ENCODE measurements around the gene NDUFAF5. TPM values are rescaled to one million over a fixed set of nuclear protein-coding genes. Genes with fewer than 3 reads are reported as not detected.

Gene NDUFAF5
- total RNA-seq, 1 experiment from 2014 or later, result 22.3 TPM

DNA sequence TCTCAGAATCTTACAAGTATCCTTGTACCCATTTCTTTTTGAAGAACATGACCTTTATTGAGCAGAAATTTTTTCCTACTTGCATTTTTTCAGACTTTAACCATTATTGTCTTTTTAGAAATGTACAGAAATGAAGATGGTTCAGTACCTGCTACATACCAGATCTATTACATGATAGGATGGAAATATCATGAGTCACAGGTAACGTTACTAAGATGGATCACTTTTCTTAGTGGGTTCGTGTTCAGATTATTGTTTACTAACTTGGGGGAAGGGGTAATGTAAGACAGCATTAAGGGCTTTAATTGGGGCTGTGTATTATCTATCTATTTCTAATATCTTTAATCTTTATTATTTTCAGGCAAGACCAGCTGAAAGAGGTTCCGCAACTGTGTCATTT, 31.9 kb downstream of the NDUFAF5 start:
- no peak overlapping the region for H3K4me3 ChIP-seq
- H3K9me3 ChIP-seq (ENCODE audit: insufficient read depth, low read depth), result no peaks in the 10 kb centered on the region
- no TSS peak for BruUV-seq (replicated peaks)
- ChIA-PET CTCF (no interaction called here), POLR2A (ENCODE audit: unreplicated experiment) (no interaction called here)
- no peak overlapping the region for H3K27ac ChIP-seq
- no peaks in the 10 kb centered on the region for H3K27me3 ChIP-seq (ENCODE audit: insufficient read depth, low read depth)
- H2AFZ ChIP-seq, result no peak overlapping the region
- DNase-seq, result no peak
- peaks cover 21% of the 10 kb centered on the region for H3K36me3 ChIP-seq (ENCODE audit: low read depth)
- intact Hi-C loops (cut with micrococcal nuclease; ENCODE audit: unreplicated experiment), result no loop called here
- no peaks in the 10 kb centered on the region for H3K9me2 ChIP-seq (ENCODE audit: insufficient read depth)
- H3F3A ChIP-seq (ENCODE audit: insufficient read depth, low read depth), result peaks cover 7% of the 10 kb centered on the region; the same call in 1 of the 2 replicates
- TF ChIP-seq, protein P1, sequence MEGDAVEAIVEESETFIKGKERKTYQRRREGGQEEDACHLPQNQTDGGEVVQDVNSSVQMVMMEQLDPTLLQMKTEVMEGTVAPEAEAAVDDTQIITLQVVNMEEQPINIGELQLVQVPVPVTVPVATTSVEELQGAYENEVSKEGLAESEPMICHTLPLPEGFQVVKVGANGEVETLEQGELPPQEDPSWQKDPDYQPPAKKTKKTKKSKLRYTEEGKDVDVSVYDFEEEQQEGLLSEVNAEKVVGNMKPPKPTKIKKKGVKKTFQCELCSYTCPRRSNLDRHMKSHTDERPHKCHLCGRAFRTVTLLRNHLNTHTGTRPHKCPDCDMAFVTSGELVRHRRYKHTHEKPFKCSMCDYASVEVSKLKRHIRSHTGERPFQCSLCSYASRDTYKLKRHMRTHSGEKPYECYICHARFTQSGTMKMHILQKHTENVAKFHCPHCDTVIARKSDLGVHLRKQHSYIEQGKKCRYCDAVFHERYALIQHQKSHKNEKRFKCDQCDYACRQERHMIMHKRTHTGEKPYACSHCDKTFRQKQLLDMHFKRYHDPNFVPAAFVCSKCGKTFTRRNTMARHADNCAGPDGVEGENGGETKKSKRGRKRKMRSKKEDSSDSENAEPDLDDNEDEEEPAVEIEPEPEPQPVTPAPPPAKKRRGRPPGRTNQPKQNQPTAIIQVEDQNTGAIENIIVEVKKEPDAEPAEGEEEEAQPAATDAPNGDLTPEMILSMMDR (conservative IDR thresholded peaks at IDR 0.05), result no peak
- no peak for TF ChIP-seq EZH2 (IDR thresholded peaks at IDR 0.05; ENCODE audit: low read depth)
- 0 out of 2 replicates have a peak, but pooled peaks cover 7% of the 10 kb centered on the region for H3K4me1 ChIP-seq (replicated peaks; ENCODE audit: insufficient read depth)
- no peaks in the 10 kb centered on the region for H4K20me1 ChIP-seq (ENCODE audit: insufficient read depth)
- no peaks in the 10 kb centered on the region for H3K79me2 ChIP-seq (ENCODE audit: low read depth)
- no peak overlapping the region for H3K4me2 ChIP-seq

DNA sequence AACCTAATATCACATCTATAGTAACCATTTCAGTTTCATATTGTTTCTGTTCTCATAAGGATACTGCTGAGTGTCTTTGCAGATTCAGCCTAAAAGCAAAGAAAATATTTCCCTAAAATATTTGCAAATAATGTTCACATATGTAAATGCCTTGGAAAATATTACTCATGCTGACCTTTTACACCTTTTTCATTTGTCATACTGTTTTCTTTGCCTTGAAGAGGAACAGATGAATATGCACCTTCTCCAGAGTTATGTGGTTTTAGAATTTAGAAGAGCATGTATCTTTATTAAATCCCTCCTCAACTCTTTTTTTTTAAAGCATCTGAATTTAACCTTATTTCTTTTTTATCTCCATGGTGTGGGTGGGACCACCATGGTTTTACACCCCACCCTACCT, 32.5 kb downstream of the NDUFAF5 start:
- Histone ChIP-seq H3K27me3 (ENCODE audit: insufficient read depth, low read depth) (no peaks in the 10 kb centered on the region), H4K20me1 (ENCODE audit: insufficient read depth) (no peaks in the 10 kb centered on the region), H3K36me3 (ENCODE audit: low read depth) (peaks cover 21% of the 10 kb centered on the region), H3K4me1 (replicated peaks; ENCODE audit: insufficient read depth) (0 out of 2 replicates have a peak, but pooled peaks cover 7% of the 10 kb centered on the region), H3K79me2 (ENCODE audit: low read depth) (no peaks in the 10 kb centered on the region), H2AFZ (no peak overlapping the region), H3F3A (ENCODE audit: insufficient read depth, low read depth) (peaks cover 7% of the 10 kb centered on the region; the same call in 1 of the 2 replicates), H3K4me3 (no peak overlapping the region), H3K4me2 (no peak overlapping the region), H3K27ac (no peak overlapping the region), H3K9me3 (ENCODE audit: insufficient read depth, low read depth) (no peaks in the 10 kb centered on the region), H3K9me2 (ENCODE audit: insufficient read depth) (no peaks in the 10 kb centered on the region)
- intact Hi-C loops (cut with micrococcal nuclease; ENCODE audit: unreplicated experiment), result no loop called here
- no TSS peak for BruUV-seq (replicated peaks)
- no peak for DNase-seq
- CTCF ChIA-PET, result no interaction called here
- POLR2A ChIA-PET (ENCODE audit: unreplicated experiment), result no interaction called here
- TF ChIP-seq, protein P1 (conservative IDR thresholded peaks at IDR 0.05), result no peak
- no peak for TF ChIP-seq EZH2 (IDR thresholded peaks at IDR 0.05; ENCODE audit: low read depth)

DNA sequence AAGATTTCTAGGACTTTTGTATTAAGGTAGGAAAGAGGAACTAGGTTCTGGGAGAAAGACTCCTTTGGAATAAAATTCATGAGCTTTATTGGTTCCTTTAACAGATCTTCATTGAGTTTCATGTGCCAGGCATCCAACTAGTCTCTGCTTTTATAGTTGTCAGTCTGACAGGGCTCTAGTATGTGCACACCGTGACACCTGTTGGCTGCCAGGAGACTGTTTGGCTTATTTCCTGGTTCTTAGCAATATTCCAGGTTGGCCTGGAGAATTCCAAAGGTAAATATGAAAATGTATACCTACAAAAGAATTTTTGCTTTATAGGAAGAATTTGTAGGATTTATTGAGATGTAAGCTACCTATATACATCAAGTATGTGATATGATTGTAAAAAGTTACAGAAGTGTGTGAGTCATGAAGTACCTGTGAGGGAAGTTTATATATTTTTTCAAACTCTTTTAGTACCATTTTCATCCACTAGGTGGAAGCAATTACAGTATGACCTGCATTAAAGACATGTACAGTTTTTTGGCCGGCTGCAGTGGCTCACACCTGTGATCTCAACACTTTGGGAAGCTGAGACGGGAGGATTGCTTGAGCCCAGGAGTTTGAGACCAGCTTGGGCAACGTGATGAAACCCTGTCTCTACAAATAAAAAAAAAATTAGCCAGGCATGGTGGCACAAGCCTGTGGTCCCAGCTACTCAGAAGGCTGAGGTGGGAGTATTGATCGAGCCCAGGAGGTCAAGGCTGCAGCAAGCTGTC, 35.2 kb downstream of the NDUFAF5 start:
- Histone ChIP-seq H2AFZ (no peak overlapping the region), H3K27ac (no peak overlapping the region), H3K79me2 (ENCODE audit: low read depth) (no peaks in the 10 kb centered on the region), H3K27me3 (ENCODE audit: insufficient read depth, low read depth) (no peaks in the 10 kb centered on the region), H3K9me2 (ENCODE audit: insufficient read depth) (no peaks in the 10 kb centered on the region), H3K9me3 (ENCODE audit: insufficient read depth, low read depth) (no peaks in the 10 kb centered on the region), H4K20me1 (ENCODE audit: insufficient read depth) (no peaks in the 10 kb centered on the region), H3K4me2 (no peak overlapping the region), H3K4me3 (no peak overlapping the region), H3F3A (ENCODE audit: insufficient read depth, low read depth) (peaks cover 7% of the 10 kb centered on the region; the same call in 1 of the 2 replicates), H3K36me3 (ENCODE audit: low read depth) (peaks cover 9% of the 10 kb centered on the region), H3K4me1 (replicated peaks; ENCODE audit: insufficient read depth) (0 out of 2 replicates have a peak, but pooled peaks cover 7% of the 10 kb centered on the region)
- ChIA-PET POLR2A (ENCODE audit: unreplicated experiment) (no interaction called here), CTCF (interaction anchor here (0.7 kb wide), 1 partner anchor 227 kb away, joined by 3 read pairs; no protein-coding TSS in a partner anchor)
- BruUV-seq (replicated peaks), result no TSS peak
- DNase-seq, result peak; percentile 16 to 74
- TF ChIP-seq EZH2 (IDR thresholded peaks at IDR 0.05; ENCODE audit: low read depth), result no peak
- TF ChIP-seq, protein P1 (conservative IDR thresholded peaks at IDR 0.05), result peak; percentile 84
- intact Hi-C loops (cut with micrococcal nuclease; ENCODE audit: unreplicated experiment), result loop anchor here (1.0 to 10.0 kb wide), 2 partner anchors 125 to 235 kb away; no protein-coding TSS in a partner anchor

Measured in PC-9 (cell line).